ENCODE measurements around the gene INKA1. TPM values are rescaled to one million over a fixed set of nuclear protein-coding genes. Genes with fewer than 3 reads are reported as not detected.

The INKA1 gene
- total and polyA plus RNA-seq, 2 of the 8 experiments (the other 6 are each of a cell fraction or from before 2014, with no cell fraction given): 1.3 to 4.7 TPM

DNA sequence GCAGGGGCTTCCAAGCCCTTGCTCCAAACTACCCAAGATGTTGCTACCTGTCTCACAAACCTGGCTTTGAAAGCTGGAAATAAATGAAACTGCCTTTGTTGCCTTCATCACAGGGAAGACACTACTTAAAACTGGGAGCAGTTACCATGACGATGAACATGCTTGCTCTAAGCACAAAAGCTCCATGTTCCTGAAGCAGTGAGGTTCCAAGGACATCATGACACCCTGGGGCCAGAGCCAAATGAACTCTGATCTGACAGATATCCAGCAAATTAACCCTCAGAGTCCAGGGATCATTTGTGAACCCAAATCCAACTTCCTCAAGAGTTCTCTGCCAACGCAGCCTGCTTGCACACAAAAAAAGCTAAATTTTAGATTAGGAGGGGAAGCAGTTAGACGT is 42.6 kb downstream of the INKA1 start (continued):
- no peak for TF ChIP-seq GTF2F1 (IDR thresholded peaks at IDR 0.05; ENCODE audit: borderline replicate concordance, low read depth, low read length)
- TF ChIP-seq, protein P1, sequence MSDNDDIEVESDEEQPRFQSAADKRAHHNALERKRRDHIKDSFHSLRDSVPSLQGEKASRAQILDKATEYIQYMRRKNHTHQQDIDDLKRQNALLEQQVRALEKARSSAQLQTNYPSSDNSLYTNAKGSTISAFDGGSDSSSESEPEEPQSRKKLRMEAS (IDR thresholded peaks at IDR 0.05): no peak
- TF ChIP-seq CEBPB (IDR thresholded peaks at IDR 0.05; ENCODE audit: low read depth, low read length): no peak
- no peak for TF ChIP-seq BACH1 (IDR thresholded peaks at IDR 0.05; ENCODE audit: low read length)
- TF ChIP-seq JUN (IDR thresholded peaks at IDR 0.05; ENCODE audit: low read depth, low read length): no peak

Small RNA genes lying within 50 kb of the gene (microRNA-seq; reads per million reads assigned to microRNA genes)
- 0 reads per million in 2 experiments for gene MIR5193 (ENCODE audit: borderline microRNAs expressed in 2 of 2, borderline number of aligned reads in 2 of 2, borderline replicate concordance in 1 of 2)

Small RNA genes lying within 50 kb of the gene (small RNA-seq; reads per million reads assigned to genes)
- gene COX6CP14 (ENCODE audit: insufficient read depth): not detected

Other genes with a start within 250 kb of the INKA1 start
- 2.9 and 3.0 TPM in 2 replicates for gene BSN, start 248.8 kb upstream of the INKA1 start, total RNA-seq (2021; fragmentation: NEBNext Ultra II Directional; extraction: Animal tissue kit (Norgen Biotek cat#: 25700))
- 0.60 and 0.83 TPM in 2 replicates for gene BSN, start 248.8 kb upstream of the INKA1 start, polyA plus RNA-seq (2011; rRNA removed)
- 222 and 236 TPM in 2 replicates for gene APEH, start 128.9 kb upstream of the INKA1 start, total RNA-seq (2021; fragmentation: NEBNext Ultra II Directional; extraction: Animal tissue kit (Norgen Biotek cat#: 25700))
- 260 and 275 TPM in 2 replicates for gene APEH, start 128.9 kb upstream of the INKA1 start, polyA plus RNA-seq (2011; rRNA removed)
- 6.2 and 8.5 TPM in 2 replicates for gene MST1, start 113.8 kb upstream of the INKA1 start, total RNA-seq (2021; fragmentation: NEBNext Ultra II Directional; extraction: Animal tissue kit (Norgen Biotek cat#: 25700))
- gene MST1, start 113.8 kb upstream of the INKA1 start, polyA plus RNA-seq (2011; rRNA removed): 9.5 and 14.2 TPM in 2 replicates
- gene RNF123, start 113.7 kb upstream of the INKA1 start, total RNA-seq (2021; fragmentation: NEBNext Ultra II Directional; extraction: Animal tissue kit (Norgen Biotek cat#: 25700)): 30.5 and 34.2 TPM in 2 replicates
- 57.7 and 71.5 TPM in 2 replicates for gene RNF123, start 113.7 kb upstream of the INKA1 start, polyA plus RNA-seq (2011; rRNA removed)
- gene AMIGO3, start 83.6 kb upstream of the INKA1 start, total RNA-seq (2021; fragmentation: NEBNext Ultra II Directional; extraction: Animal tissue kit (Norgen Biotek cat#: 25700)): 1.6 and 2.9 TPM in 2 replicates
- 8.8 and 13.1 TPM in 2 replicates for gene AMIGO3, start 83.6 kb upstream of the INKA1 start, polyA plus RNA-seq (2011; rRNA removed)
- gene GMPPB, start 79.3 kb upstream of the INKA1 start, total RNA-seq (2021; fragmentation: NEBNext Ultra II Directional; extraction: Animal tissue kit (Norgen Biotek cat#: 25700)): 23.9 and 24.0 TPM in 2 replicates
- gene GMPPB, start 79.3 kb upstream of the INKA1 start, polyA plus RNA-seq (2011; rRNA removed): 20.9 and 26.6 TPM in 2 replicates
- 35.2 and 36.3 TPM in 2 replicates for gene IP6K1, start 16.7 kb upstream of the INKA1 start, total RNA-seq (2021; fragmentation: NEBNext Ultra II Directional; extraction: Animal tissue kit (Norgen Biotek cat#: 25700))
- gene IP6K1, start 16.7 kb upstream of the INKA1 start, polyA plus RNA-seq (2011; rRNA removed): 31.5 and 43.9 TPM in 2 replicates
- 0.50 and 0.54 TPM in 2 replicates for gene CDHR4, start 3.4 kb upstream of the INKA1 start, total RNA-seq (2021; fragmentation: NEBNext Ultra II Directional; extraction: Animal tissue kit (Norgen Biotek cat#: 25700))
- gene CDHR4, start 3.4 kb upstream of the INKA1 start, polyA plus RNA-seq (2011; rRNA removed): 0.60 and 0.96 TPM in 2 replicates
- 0.34 and 1.9 TPM in 2 replicates for gene UBA7, start 10.7 kb downstream of the INKA1 start, total RNA-seq (2021; fragmentation: NEBNext Ultra II Directional; extraction: Animal tissue kit (Norgen Biotek cat#: 25700))
- 0.65 and 1.8 TPM in 2 replicates for gene UBA7, start 10.7 kb downstream of the INKA1 start, polyA plus RNA-seq (2011; rRNA removed)
- gene TRAIP, start 53.3 kb downstream of the INKA1 start, total RNA-seq (2021; fragmentation: NEBNext Ultra II Directional; extraction: Animal tissue kit (Norgen Biotek cat#: 25700)): 25.4 and 28.1 TPM in 2 replicates
- gene TRAIP, start 53.3 kb downstream of the INKA1 start, polyA plus RNA-seq (2011; rRNA removed): 27.7 and 29.5 TPM in 2 replicates
- 66.4 and 67.9 TPM in 2 replicates for gene CAMKV, start 66.6 kb downstream of the INKA1 start, total RNA-seq (2021; fragmentation: NEBNext Ultra II Directional; extraction: Animal tissue kit (Norgen Biotek cat#: 25700))
- 56.3 and 74.5 TPM in 2 replicates for gene CAMKV, start 66.6 kb downstream of the INKA1 start, polyA plus RNA-seq (2011; rRNA removed)
- 4.8 and 7.6 TPM in 2 replicates for gene MST1R, start 100.6 kb downstream of the INKA1 start, total RNA-seq (2021; fragmentation: NEBNext Ultra II Directional; extraction: Animal tissue kit (Norgen Biotek cat#: 25700))
- 7.6 and 9.4 TPM in 2 replicates for gene MST1R, start 100.6 kb downstream of the INKA1 start, polyA plus RNA-seq (2011; rRNA removed)
- gene MON1A, start 126.5 kb downstream of the INKA1 start, total RNA-seq (2021; fragmentation: NEBNext Ultra II Directional; extraction: Animal tissue kit (Norgen Biotek cat#: 25700)): 9.8 and 10.3 TPM in 2 replicates
- gene MON1A, start 126.5 kb downstream of the INKA1 start, polyA plus RNA-seq (2011; rRNA removed): 14.1 and 20.4 TPM in 2 replicates
- gene RBM6, start 136.9 kb downstream of the INKA1 start, total RNA-seq (2021; fragmentation: NEBNext Ultra II Directional; extraction: Animal tissue kit (Norgen Biotek cat#: 25700)): 80.1 and 81.2 TPM in 2 replicates
- gene RBM6, start 136.9 kb downstream of the INKA1 start, polyA plus RNA-seq (2011; rRNA removed): 21.4 and 30.6 TPM in 2 replicates